ENCODE data around the gene TTC8.

DNA sequence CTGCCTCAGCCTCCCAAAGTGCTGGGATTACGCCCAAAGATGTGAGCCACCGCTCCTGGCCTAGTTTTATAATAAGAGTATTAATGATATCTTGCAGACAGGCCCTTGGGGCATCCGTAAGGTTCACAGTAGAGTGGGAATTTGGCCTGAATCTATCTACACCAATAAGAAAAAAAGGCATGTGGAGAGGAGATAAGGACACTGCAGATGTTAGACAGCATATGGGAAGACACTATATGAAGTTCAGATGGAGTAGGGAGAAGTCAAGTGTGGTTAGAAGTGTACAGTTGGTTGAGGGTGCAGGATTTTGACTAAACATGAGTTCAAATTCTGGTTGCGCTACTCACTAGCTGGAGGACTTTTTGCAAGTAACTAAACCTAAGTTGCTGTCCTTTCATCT is 8.5 kb upstream of the TTC8 start:
- TF ChIP-seq EP300 (IDR thresholded peaks at IDR 0.05), result no peak
- TF ChIP-seq CTCF (IDR thresholded peaks at IDR 0.05), result no peak
- TF ChIP-seq POLR2A (IDR thresholded peaks at IDR 0.05), result no peak
